ENCODE results near the gene GPR89B. TPM values are rescaled to one million over a fixed set of nuclear protein-coding genes. Genes with fewer than 3 reads are reported as not detected.

Gene GPR89B
- total RNA-seq, 4 donors from 2014 or later, result 14.2 to 22.4 (median 18.7) TPM

- H3K4me1 ChIP-seq, result peaks cover 0 to 10% (median 0%) of the 10 kb centered on the region in 3 donors
- H3K9me3 ChIP-seq, result no peaks in the 10 kb centered on the region
- no peak for DNase-seq
- H3K4me3 ChIP-seq, result no peak overlapping the region
- no peak for TF ChIP-seq POLR2A (IDR thresholded peaks at IDR 0.05)
- no peak for TF ChIP-seq CTCF (IDR thresholded peaks at IDR 0.05)
- H3K27me3 ChIP-seq, result peaks cover 0 to 12% (median 0%) of the 10 kb centered on the region in 4 donors
- no peak overlapping the region for H3K27ac ChIP-seq
- intact Hi-C loops (cut with DNase I), result loop anchor here (5.0 to 10.0 kb wide), 2 partner anchors 170 to 397 kb away; no protein-coding TSS in a partner anchor
- WGBS, 2 donors, result 54 to 74% methylated on average over 3 to 5 of the region's 5 CpGs
- no peaks in the 10 kb centered on the region for H3K36me3 ChIP-seq
Observed at GRCh38 chr1:147892216-147892615, 36.0 kb upstream of the GPR89B start.

GRCh38 chr1:147892731-147893214 is 35.4 kb upstream of the GPR89B start:
- 0 to 13% methylated on average over 1 of the region's 1 CpG for WGBS, 2 donors
- H3K36me3 ChIP-seq, result no peaks in the 10 kb centered on the region
- peaks cover 0 to 12% (median 0%) of the 10 kb centered on the region in 4 donors for H3K27me3 ChIP-seq
- H3K4me3 ChIP-seq, result no peak overlapping the region
- no peak overlapping the region for H3K27ac ChIP-seq
- TF ChIP-seq CTCF (IDR thresholded peaks at IDR 0.05) (peak; percentile 78 to 98 (median 90)), POLR2A (IDR thresholded peaks at IDR 0.05) (no peak)
- H3K9me3 ChIP-seq, result no peaks in the 10 kb centered on the region
- peaks cover 0 to 10% (median 0%) of the 10 kb centered on the region in 3 donors for H3K4me1 ChIP-seq
- intact Hi-C loops (cut with DNase I), result loop anchor here (5.0 to 10.0 kb wide), 2 partner anchors 170 to 398 kb away; no protein-coding TSS in a partner anchor
- DNase-seq, result no peak

GRCh38 chr1:147895123-147895522 is 33.1 kb upstream of the GPR89B start:
- intact Hi-C loops (cut with DNase I), result loop anchor here (10.0 kb wide), 1 partner anchor 400 kb away; no protein-coding TSS in a partner anchor

GRCh38 chr1:147897029-147897752 is 31.0 kb upstream of the GPR89B start:
- intact Hi-C loops (cut with DNase I), result loop anchor here (10.0 kb wide), 1 partner anchor 402 kb away; no protein-coding TSS in a partner anchor
- Histone ChIP-seq H3K4me1 (peaks cover 0 to 4% (median 0%) of the 10 kb centered on the region in 3 donors), H3K27ac (no peak overlapping the region), H3K9me3 (no peaks in the 10 kb centered on the region), H3K36me3 (no peaks in the 10 kb centered on the region), H3K27me3 (peaks cover 0 to 12% (median 0%) of the 10 kb centered on the region in 4 donors), H3K4me3 (no peak overlapping the region)
- DNase-seq, result no peak
- TF ChIP-seq POLR2A (IDR thresholded peaks at IDR 0.05) (no peak), CTCF (IDR thresholded peaks at IDR 0.05) (no peak)
- WGBS, 2 donors, result 29 to 40% methylated on average over 5 of the region's 8 CpGs

More at GRCh38 chr1:147895123-147895522, 33.1 kb upstream of the GPR89B start:
- H3K27ac ChIP-seq, result no peak overlapping the region
- TF ChIP-seq POLR2A (IDR thresholded peaks at IDR 0.05) (no peak), CTCF (IDR thresholded peaks at IDR 0.05) (no peak)
- no peak for DNase-seq
- no peaks in the 10 kb centered on the region for H3K36me3 ChIP-seq
- WGBS, 2 donors, result 59 to 64% methylated on average over 4 of the region's 4 CpGs
- peaks cover 0 to 7% (median 0%) of the 10 kb centered on the region in 3 donors for H3K4me1 ChIP-seq
- H3K27me3 ChIP-seq, result peaks cover 0 to 12% (median 0%) of the 10 kb centered on the region in 4 donors
- H3K4me3 ChIP-seq, result no peak overlapping the region
- no peaks in the 10 kb centered on the region for H3K9me3 ChIP-seq

GRCh38 chr1:147897789-147898188 is 30.4 kb upstream of the GPR89B start:
- TF ChIP-seq POLR2A (IDR thresholded peaks at IDR 0.05) (no peak), CTCF (IDR thresholded peaks at IDR 0.05) (no peak)
- intact Hi-C loops (cut with DNase I), result loop anchor here (10.0 kb wide), 1 partner anchor 403 kb away; no protein-coding TSS in a partner anchor
- peaks cover 0 to 12% (median 0%) of the 10 kb centered on the region in 4 donors for H3K27me3 ChIP-seq
- H3K4me1 ChIP-seq, result no peaks in the 10 kb centered on the region
- no peaks in the 10 kb centered on the region for H3K9me3 ChIP-seq
- WGBS, 2 donors, result 83 to 100% methylated on average over 1 to 4 of the region's 4 CpGs
- no peaks in the 10 kb centered on the region for H3K36me3 ChIP-seq
- H3K4me3 ChIP-seq, result no peak overlapping the region
- no peak for DNase-seq
- no peak overlapping the region for H3K27ac ChIP-seq

All from esophagus squamous epithelium (tissue), 5 donors.